Right lung (tissue), 5 donors: ENCODE data around the gene PHF21A. TPM values are rescaled to one million over a fixed set of nuclear protein-coding genes. Genes with fewer than 3 reads are reported as not detected.

Experiments
- DNase-seq, 2 donors: peaks; one replicate each; pipeline ENCODE4 v3.0.0-alpha.2; 2013
- polyA plus RNA-seq, 5 donors: library from polyadenylated mRNA; unstranded; fragments of 120-200 nt; gene quantifications; one replicate each; pipeline versions ENCODE4 v1.2.1 to v1.2.3, GENCODE V29; 2013; ENCODE audit warnings: inconsistent platforms in 1 of 5, low replicate concordance in 1 of 5; ENCODE audit not compliant: insufficient read length in 5 of 5, insufficient read depth in 1 of 5

Gene PHF21A
- polyA plus RNA-seq, 5 donors: 51.5 to 68.4 (median 64.1) TPM

GRCh38 chr11:45934580-45935318 is 186.5 kb downstream of the PHF21A start:
- no peak for DNase-seq

- DNase-seq: no peak
These were observed 187.2 kb downstream of the PHF21A start for GRCh38 chr11:45933846-45934579.

- no peak for DNase-seq
These were observed 188.0 kb downstream of the PHF21A start for GRCh38 chr11:45933131-45933831.

- DNase-seq: no peak
These were observed 189.0 kb downstream of the PHF21A start for GRCh38 chr11:45932217-45932616.

- DNase-seq: no peak
These were observed 189.5 kb downstream of the PHF21A start for GRCh38 chr11:45931739-45932138.

- no peak for DNase-seq
These were observed 190.2 kb downstream of the PHF21A start for GRCh38 chr11:45930951-45931570.

- DNase-seq: no peak
These were observed 191.0 kb downstream of the PHF21A start for GRCh38 chr11:45930031-45930794.

GRCh38 chr11:45929486-45930030 is 191.7 kb downstream of the PHF21A start:
- DNase-seq: no peak

GRCh38 chr11:45928535-45929215 is 192.6 kb downstream of the PHF21A start:
- DNase-seq: no peak

- no peak for DNase-seq
These were observed 193.4 kb downstream of the PHF21A start for GRCh38 chr11:45927684-45928413.

GRCh38 chr11:45927332-45927683 is 193.9 kb downstream of the PHF21A start:
- no peak for DNase-seq

GRCh38 chr11:45926536-45927331 is 194.5 kb downstream of the PHF21A start:
- DNase-seq: no peak

- DNase-seq: no peak
These were observed 195.3 kb downstream of the PHF21A start for GRCh38 chr11:45926001-45926401.

- no peak for DNase-seq
These were observed 195.7 kb downstream of the PHF21A start for GRCh38 chr11:45925550-45925949.

- no peak for DNase-seq
These were observed 196.3 kb downstream of the PHF21A start for GRCh38 chr11:45924927-45925326.

- no peak for DNase-seq
These were observed 197.0 kb downstream of the PHF21A start for GRCh38 chr11:45924036-45924915.

- DNase-seq: peak in 1 of 2 donors; percentile 36
These were observed 198.7 kb downstream of the PHF21A start, which contains the start of gene LARGE2 for GRCh38 chr11:45922425-45923082. Gene LARGE2, plus strand, starts transcription at chr11:45922656. Its CDS starts 227 bp downstream, at chr11:45922883.
